MV-4-11 (cell line): ENCODE results near the gene VPS52.
"Not testable (repeated sequence)": the region's sequence is repeated elsewhere in the genome, so short reads cannot be mapped to it uniquely, and the experiment has no call there.

ENCODE experiments used
- DNase-seq: peaks from one replicate; lab custom pipeline; 2025; lab: John Stamatoyannopoulos, UW

Gene VPS52

GRCh38 chr6:33250731-33251130, 20.9 kb downstream of the VPS52 start:
- DNase-seq: no peak

- no peak for DNase-seq
Observed at GRCh38 chr6:33249732-33250630, 21.7 kb downstream of the VPS52 start.

GRCh38 chr6:33248932-33249731, 22.5 kb downstream of the VPS52 start:
- DNase-seq: peak; percentile 99

- no peak for DNase-seq
Observed at GRCh38 chr6:33248643-33248931, 23.1 kb downstream of the VPS52 start.

- DNase-seq: peak; percentile 76
Observed at GRCh38 chr6:33247977-33248642, 23.6 kb downstream of the VPS52 start.

- DNase-seq: no peak
Observed at GRCh38 chr6:33243476-33243875, 28.2 kb downstream of the VPS52 start.

- DNase-seq: peak; percentile 26
Observed at GRCh38 chr6:33241968-33242367, 29.7 kb downstream of the VPS52 start.

GRCh38 chr6:33237741-33238140, 33.9 kb downstream of the VPS52 start:
- DNase-seq: peak; percentile 33

GRCh38 chr6:33236852-33237251, 34.8 kb downstream of the VPS52 start:
- no peak for DNase-seq

- no peak for DNase-seq
Observed at GRCh38 chr6:33236328-33236727, 35.3 kb downstream of the VPS52 start.

GRCh38 chr6:33235221-33235634, 36.4 kb downstream of the VPS52 start:
- DNase-seq: no peak

GRCh38 chr6:33226503-33227120, 45.1 kb downstream of the VPS52 start:
- not testable (repeated sequence) for DNase-seq

GRCh38 chr6:33217681-33218080, 54.0 kb downstream of the VPS52 start:
- DNase-seq: no peak

- no peak for DNase-seq
Observed at GRCh38 chr6:33217246-33217645, 54.4 kb downstream of the VPS52 start.

GRCh38 chr6:33216117-33216649, 55.5 kb downstream of the VPS52 start:
- no peak for DNase-seq

- no peak for DNase-seq
Observed at GRCh38 chr6:33215271-33216116, 56.2 kb downstream of the VPS52 start.

- DNase-seq: no peak
Observed at GRCh38 chr6:33213989-33214335, 57.7 kb downstream of the VPS52 start.

- DNase-seq: peak; percentile 24
Observed at GRCh38 chr6:33213166-33213988, 58.3 kb downstream of the VPS52 start.

GRCh38 chr6:33212857-33213165, 58.9 kb downstream of the VPS52 start:
- no peak for DNase-seq

GRCh38 chr6:33211666-33212422, 59.8 kb downstream of the VPS52 start:
- no peak for DNase-seq
